Smooth muscle cell (in vitro differentiated cells): ENCODE data around the gene DOCK3. TPM values are rescaled to one million over a fixed set of nuclear protein-coding genes. Genes with fewer than 3 reads are reported as not detected.

ENCODE experiments used
- DNase-seq: peaks from one replicate; lab custom pipeline; 2025; ENCODE audit not compliant: unreplicated experiment; lab: John Stamatoyannopoulos, UW
- H2AFZ ChIP-seq: fragments of 200-600 bp; sonication (generic); 2 replicates; pipeline ENCODE4 v1.6.0; 2016; ENCODE audit warnings: antibody characterized with exemption, low read depth, mild to moderate bottlenecking
- H3F3A ChIP-seq: fragments of 200-600 bp; sonication (generic); 2 replicates; pipeline ENCODE4 v1.6.0; 2017; ENCODE audit warnings: antibody characterized with exemption, low read depth
- H3K27ac ChIP-seq: fragments of 200-600 bp; sonication (generic); 2 replicates; pipeline ENCODE4 v1.5.1; 2016; ENCODE audit warnings: low read depth, mild to moderate bottlenecking
- H3K27me3 ChIP-seq: fragments of 200-600 bp; sonication (generic); 2 replicates; pipeline ENCODE4 v1.6.1; 2016; ENCODE audit warnings: low read depth, mild to moderate bottlenecking
- H3K36me3 ChIP-seq: fragments of 200-600 bp; sonication (generic); 2 replicates; pipeline ENCODE4 v1.5.1; 2016; ENCODE audit warnings: low read depth
- H3K4me1 ChIP-seq: fragments of 200-600 bp; sonication (generic); 2 replicates; pipeline ENCODE4 v1.5.1; 2016; ENCODE audit warnings: low read depth
- H3K4me2 ChIP-seq: fragments of 200-600 bp; sonication (generic); 2 replicates; pipeline ENCODE4 v1.6.0; 2016; ENCODE audit warnings: mild to moderate bottlenecking
- H3K4me3 ChIP-seq: fragments of 200-600 bp; sonication (generic); 2 replicates; pipeline ENCODE4 v1.5.1; 2016; ENCODE audit warnings: mild to moderate bottlenecking
- H3K79me2 ChIP-seq: fragments of 200-600 bp; sonication (generic); 2 replicates; pipeline ENCODE4 v1.6.0; 2016; ENCODE audit warnings: low read depth, mild to moderate bottlenecking
- H3K9ac ChIP-seq: fragments of 200-600 bp; sonication (generic); 2 replicates; pipeline ENCODE4 v1.6.0; 2016; ENCODE audit warnings: low read depth
- H3K9me3 ChIP-seq: fragments of 200-600 bp; sonication (generic); replicated peaks from 2 replicates; pipeline ENCODE4 v1.5.1; 2016; ENCODE audit warnings: low read depth
- H4K20me1 ChIP-seq: fragments of 200-600 bp; sonication (generic); 2 replicates; pipeline ENCODE4 v1.6.0; 2016; ENCODE audit warnings: low read depth
- CTCF ChIP-seq: fragments of 200-600 bp; sonication (generic); IDR thresholded peaks from 2 replicates; pipeline ENCODE4 v1.5.1; 2017; ENCODE audit warnings: borderline replicate concordance, mild to moderate bottlenecking, antibody characterized with exemption; ENCODE audit not compliant: insufficient read depth, poor library complexity, severe bottlenecking
- WGBS: methylation state at CpG from one replicate; pipeline ENCODE4 v1.1.7; 2016; ENCODE audit warnings: low lambda C conversion rate; 5-methylcytosine and 5-hydroxymethylcytosine counted together
- polyA plus RNA-seq: library from polyadenylated mRNA; unstranded; fragments of >200 nt; fragmentation: Nextera tagmentation; extraction: Ambion mirVana; gene quantifications from 2 replicates; pipeline ENCODE4 v1.2.1, GENCODE V29; 2016
- total RNA-seq: library from RNA; depleted of rRNA; stranded (reverse); fragments of >200 nt; gene quantifications from 2 replicates; pipeline ENCODE4 v1.2.3, GENCODE V29; 2014

The DOCK3 gene
- total and polyA plus RNA-seq, 2 experiments from 2014 or later, result 0.29 to 2.2 TPM

GRCh38 chr3:51004235-51004634 lies 329.5 kb downstream of the DOCK3 start:
- no peak for DNase-seq
- Histone ChIP-seq H3K4me1 (no peaks in the 10 kb centered on the region), H3K79me2 (no peaks in the 10 kb centered on the region), H2AFZ (no peak overlapping the region), H3K4me2 (no peak overlapping the region), H3K36me3 (no peaks in the 10 kb centered on the region), H4K20me1 (no peaks in the 10 kb centered on the region), H3K4me3 (no peak overlapping the region), H3K9me3 (no peaks in the 10 kb centered on the region), H3F3A (no peaks in the 10 kb centered on the region), H3K9ac (no peak overlapping the region), H3K27ac (no peak overlapping the region), H3K27me3 (no peaks in the 10 kb centered on the region)
- no peak for TF ChIP-seq CTCF
- 69% methylated on average over 2 of the region's 2 CpGs for WGBS

- Histone ChIP-seq H3K79me2 (no peaks in the 10 kb centered on the region), H3K4me3 (no peak overlapping the region), H3K4me2 (no peak overlapping the region), H3K4me1 (no peaks in the 10 kb centered on the region), H2AFZ (no peak overlapping the region), H3K9me3 (no peaks in the 10 kb centered on the region), H3K27ac (no peak overlapping the region), H4K20me1 (no peaks in the 10 kb centered on the region), H3K27me3 (no peaks in the 10 kb centered on the region), H3K36me3 (no peaks in the 10 kb centered on the region), H3F3A (no peaks in the 10 kb centered on the region), H3K9ac (no peak overlapping the region)
- no peak for DNase-seq
- no peak for TF ChIP-seq CTCF
Observed at GRCh38 chr3:51024121-51024520, 349.4 kb downstream of the DOCK3 start.

GRCh38 chr3:51024765-51025632 lies 350.3 kb downstream of the DOCK3 start:
- DNase-seq, result no peak

More at GRCh38 chr3:51024765-51025632, 350.3 kb downstream of the DOCK3 start:
- H3K9me3 ChIP-seq, result no peaks in the 10 kb centered on the region
- no peak overlapping the region for H2AFZ ChIP-seq
- no peaks in the 10 kb centered on the region for H3K36me3 ChIP-seq
- no peaks in the 10 kb centered on the region for H4K20me1 ChIP-seq
- no peaks in the 10 kb centered on the region for H3K79me2 ChIP-seq
- H3K27ac ChIP-seq, result no peak overlapping the region
- H3F3A ChIP-seq, result no peaks in the 10 kb centered on the region
- no peak overlapping the region for H3K4me3 ChIP-seq
- H3K27me3 ChIP-seq, result no peaks in the 10 kb centered on the region
- 63% methylated on average over 10 of the region's 10 CpGs for WGBS
- H3K9ac ChIP-seq, result no peak overlapping the region
- no peaks in the 10 kb centered on the region for H3K4me1 ChIP-seq
- H3K4me2 ChIP-seq, result no peak overlapping the region
- TF ChIP-seq CTCF, result no peak
